ENCODE measurements around the gene ELMO1.

ELMO1 gene

GRCh38 chr7:37476428-37476827 is 27.8 kb upstream of the ELMO1 start:
- H3K4me1 ChIP-seq = peaks cover 8% of the 10 kb centered on the region
- H3K27ac ChIP-seq = no peak overlapping the region
- H3K27me3 ChIP-seq (ENCODE audit: control insufficient read depth, insufficient read depth, low read length) = no peaks in the 10 kb centered on the region
- H3K9me3 ChIP-seq (ENCODE audit: control insufficient read depth, low read length) = no peaks in the 10 kb centered on the region
- no peak overlapping the region for H3K9ac ChIP-seq
- H3K4me3 ChIP-seq (ENCODE audit: low read depth, low read length) = no peak overlapping the region
- H3K36me3 ChIP-seq (ENCODE audit: control insufficient read depth, insufficient read depth, low read length) = no peaks in the 10 kb centered on the region
- H3K4me2 ChIP-seq (ENCODE audit: low read length) = no peak overlapping the region
- H2AFZ ChIP-seq = no peak overlapping the region
- no peaks in the 10 kb centered on the region for H3K79me2 ChIP-seq
- no peak for TF ChIP-seq CTCF (IDR thresholded peaks at IDR 0.05)

GRCh38 chr7:37475646-37476045 is 27.0 kb upstream of the ELMO1 start:
- no peak overlapping the region for H2AFZ ChIP-seq
- no peaks in the 10 kb centered on the region for H3K27me3 ChIP-seq (ENCODE audit: control insufficient read depth, insufficient read depth, low read length)
- H3K36me3 ChIP-seq (ENCODE audit: control insufficient read depth, insufficient read depth, low read length) = no peaks in the 10 kb centered on the region
- no peak overlapping the region for H3K4me3 ChIP-seq (ENCODE audit: low read depth, low read length)
- H3K4me2 ChIP-seq (ENCODE audit: low read length) = no peak overlapping the region
- H3K27ac ChIP-seq = no peak overlapping the region
- H3K9ac ChIP-seq = no peak overlapping the region
- no peaks in the 10 kb centered on the region for H3K9me3 ChIP-seq (ENCODE audit: control insufficient read depth, low read length)
- peaks cover 8% of the 10 kb centered on the region for H3K4me1 ChIP-seq
- no peaks in the 10 kb centered on the region for H3K79me2 ChIP-seq
- no peak for TF ChIP-seq CTCF (IDR thresholded peaks at IDR 0.05)

GRCh38 chr7:37471619-37472018 is 23.0 kb upstream of the ELMO1 start:
- no peaks in the 10 kb centered on the region for H3K27me3 ChIP-seq (ENCODE audit: control insufficient read depth, insufficient read depth, low read length)
- no peaks in the 10 kb centered on the region for H3K4me1 ChIP-seq
- H3K27ac ChIP-seq = no peak overlapping the region
- no peak overlapping the region for H3K4me3 ChIP-seq (ENCODE audit: low read depth, low read length)
- no peaks in the 10 kb centered on the region for H3K79me2 ChIP-seq
- TF ChIP-seq CTCF (IDR thresholded peaks at IDR 0.05) = no peak
- H2AFZ ChIP-seq = no peak overlapping the region
- H3K4me2 ChIP-seq (ENCODE audit: low read length) = no peak overlapping the region
- no peaks in the 10 kb centered on the region for H3K36me3 ChIP-seq (ENCODE audit: control insufficient read depth, insufficient read depth, low read length)
- H3K9ac ChIP-seq = no peak overlapping the region
- H3K9me3 ChIP-seq (ENCODE audit: control insufficient read depth, low read length) = no peaks in the 10 kb centered on the region

- Histone ChIP-seq H2AFZ (no peak overlapping the region), H3K4me1 (no peaks in the 10 kb centered on the region), H3K4me3 (ENCODE audit: low read depth, low read length) (no peak overlapping the region), H3K27ac (no peak overlapping the region), H3K4me2 (ENCODE audit: low read length) (no peak overlapping the region), H3K9ac (no peak overlapping the region), H3K36me3 (ENCODE audit: control insufficient read depth, insufficient read depth, low read length) (no peaks in the 10 kb centered on the region), H3K9me3 (ENCODE audit: control insufficient read depth, low read length) (no peaks in the 10 kb centered on the region), H3K79me2 (no peaks in the 10 kb centered on the region), H3K27me3 (ENCODE audit: control insufficient read depth, insufficient read depth, low read length) (no peaks in the 10 kb centered on the region)
- TF ChIP-seq CTCF (IDR thresholded peaks at IDR 0.05) = no peak
Observed at GRCh38 chr7:37467002-37467401, 18.3 kb upstream of the ELMO1 start.

- no peak overlapping the region for H2AFZ ChIP-seq
- no peaks in the 10 kb centered on the region for H3K27me3 ChIP-seq (ENCODE audit: control insufficient read depth, insufficient read depth, low read length)
- no peaks in the 10 kb centered on the region for H3K79me2 ChIP-seq
- no peaks in the 10 kb centered on the region for H3K36me3 ChIP-seq (ENCODE audit: control insufficient read depth, insufficient read depth, low read length)
- no peak overlapping the region for H3K9ac ChIP-seq
- no peaks in the 10 kb centered on the region for H3K4me1 ChIP-seq
- no peak overlapping the region for H3K4me2 ChIP-seq (ENCODE audit: low read length)
- H3K9me3 ChIP-seq (ENCODE audit: control insufficient read depth, low read length) = no peaks in the 10 kb centered on the region
- no peak for TF ChIP-seq CTCF (IDR thresholded peaks at IDR 0.05)
- no peak overlapping the region for H3K4me3 ChIP-seq (ENCODE audit: low read depth, low read length)
- no peak overlapping the region for H3K27ac ChIP-seq
Observed at GRCh38 chr7:37462138-37462537, 13.5 kb upstream of the ELMO1 start.
